GM11168 (cell line): ENCODE measurements around the gene TMEM45B.
"Not testable (repeated sequence)": the region's sequence is repeated elsewhere in the genome, so short reads cannot be mapped to it uniquely, and the experiment has no call there.

ENCODE experiments used
- in situ Hi-C: fragments of 300-500 bp; cut with MboI; formaldehyde crosslinking; loops from one replicate; pipeline ENCODE4 v1.12.0; 2022; ENCODE audit warnings: low sequenced_read_pairs; ENCODE audit not compliant: unreplicated experiment

TMEM45B gene

DNA sequence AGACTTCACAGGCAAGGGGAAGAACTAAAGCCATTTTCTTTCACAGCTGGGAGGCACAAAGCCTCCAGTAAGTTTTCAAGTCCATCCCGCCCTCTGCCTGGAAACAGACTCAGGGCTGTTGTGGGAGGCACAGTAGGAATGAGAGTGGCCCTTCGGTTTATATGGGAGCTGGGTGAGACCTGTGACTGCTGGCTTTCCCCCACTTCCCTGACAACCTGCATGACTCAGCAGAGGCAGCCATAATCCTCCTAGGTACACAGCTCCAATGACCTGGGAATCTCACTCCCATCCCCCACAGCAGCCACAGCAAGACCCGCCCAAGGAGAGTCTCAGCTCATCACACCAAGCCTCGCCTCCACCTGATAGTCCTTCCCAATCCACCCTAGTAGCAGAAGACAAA lies 12.1 kb upstream of the TMEM45B start:
- in situ Hi-C loops: no loop called here

GRCh38 chr11:129804012-129804411 lies 11.6 kb upstream of the TMEM45B start:
- in situ Hi-C loops: no loop called here

DNA sequence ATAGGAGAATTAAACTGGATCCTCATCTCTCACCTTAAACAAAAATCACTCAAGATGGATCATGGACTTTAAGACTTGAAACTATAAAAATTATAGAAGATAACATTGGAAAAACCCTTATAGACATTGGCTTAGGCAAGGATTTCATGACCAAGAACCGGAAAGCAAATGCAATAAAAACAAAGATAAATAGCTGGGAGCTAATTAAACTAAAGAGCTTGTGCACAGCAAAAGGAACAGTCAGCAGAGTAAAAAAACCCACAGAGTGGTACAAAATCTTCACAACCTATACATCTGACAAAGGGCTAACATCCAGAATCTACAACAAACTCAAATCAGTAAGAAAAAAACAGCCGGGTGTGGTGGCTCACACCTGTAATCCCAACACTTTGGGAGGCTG lies 7.4 kb upstream of the TMEM45B start:
- in situ Hi-C loops: not testable (repeated sequence)

- in situ Hi-C loops: no loop called here
Measured at GRCh38 chr11:129813231-129813791, 2.3 kb upstream of the TMEM45B start.

DNA sequence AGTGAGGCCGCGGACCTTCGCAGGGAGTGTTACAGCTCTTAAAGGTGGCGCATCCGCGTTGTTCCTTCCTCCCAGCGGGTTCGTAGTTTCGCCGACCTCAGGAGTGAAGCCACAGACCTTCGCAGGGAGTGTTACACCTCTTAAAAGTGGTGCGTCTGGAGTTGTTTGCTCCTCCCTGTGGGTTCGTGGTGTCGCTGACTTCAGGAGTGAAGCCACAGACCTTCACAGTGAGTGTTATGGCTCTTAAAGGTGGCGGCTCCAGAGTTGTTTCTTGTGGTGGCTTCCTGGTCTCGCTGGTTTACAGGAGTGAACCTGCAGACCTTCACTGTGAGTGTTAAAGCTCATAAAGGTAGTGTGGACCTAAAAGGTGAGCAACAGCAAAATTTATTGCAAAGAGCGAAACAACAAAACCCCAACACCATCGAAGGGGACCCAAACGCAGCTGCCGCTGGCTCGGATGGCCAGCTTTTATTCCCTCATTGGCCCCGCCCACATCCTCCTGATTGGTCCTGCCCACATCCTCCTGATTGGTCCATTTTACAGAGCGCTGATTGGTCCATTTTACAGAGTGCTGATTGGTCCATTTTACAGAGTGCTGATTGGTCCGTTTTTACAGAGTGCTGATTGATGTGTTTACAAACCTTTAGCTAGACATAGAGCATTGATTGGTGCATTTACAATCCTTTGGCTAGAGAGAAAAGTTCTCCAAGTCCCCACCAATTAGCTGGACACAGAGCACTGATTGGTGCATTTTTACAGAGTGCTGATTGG lies 1.2 kb upstream of the TMEM45B start:
- in situ Hi-C loops: no loop called here

DNA sequence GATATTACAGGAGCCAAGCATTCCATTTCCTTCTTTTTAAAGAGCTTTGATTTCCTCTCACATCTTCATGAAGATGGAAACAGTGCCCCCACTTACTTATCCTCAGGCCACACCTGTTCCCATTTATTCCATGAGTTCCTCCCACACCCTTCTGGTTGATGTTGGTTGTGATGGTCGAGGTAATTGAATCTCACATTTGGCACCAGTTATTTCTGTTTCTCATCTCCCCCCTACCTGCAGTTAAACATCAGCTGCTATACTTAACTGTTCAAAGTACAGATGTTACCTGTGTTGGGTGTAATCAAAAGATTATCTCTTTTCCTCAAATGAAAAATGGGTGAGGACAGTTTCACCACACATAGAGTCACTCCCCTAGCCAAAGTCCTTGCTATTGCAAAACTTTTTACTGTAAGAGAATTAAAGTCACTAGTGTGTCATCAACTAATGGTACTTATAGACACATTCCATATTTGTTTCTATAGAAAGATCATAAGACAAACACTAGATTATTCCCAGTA lies 1.9 kb downstream of the TMEM45B start:
- in situ Hi-C loops: no loop called here

GRCh38 chr11:129818236-129818635 lies 2.6 kb downstream of the TMEM45B start:
- in situ Hi-C loops: not testable (repeated sequence)

- in situ Hi-C loops: no loop called here
Measured at GRCh38 chr11:129819237-129819636, 3.6 kb downstream of the TMEM45B start.

GRCh38 chr11:129820228-129820627 lies 4.6 kb downstream of the TMEM45B start:
- in situ Hi-C loops: not testable (repeated sequence)

- in situ Hi-C loops: not testable (repeated sequence)
Measured at GRCh38 chr11:129823281-129823680, 7.6 kb downstream of the TMEM45B start.

DNA sequence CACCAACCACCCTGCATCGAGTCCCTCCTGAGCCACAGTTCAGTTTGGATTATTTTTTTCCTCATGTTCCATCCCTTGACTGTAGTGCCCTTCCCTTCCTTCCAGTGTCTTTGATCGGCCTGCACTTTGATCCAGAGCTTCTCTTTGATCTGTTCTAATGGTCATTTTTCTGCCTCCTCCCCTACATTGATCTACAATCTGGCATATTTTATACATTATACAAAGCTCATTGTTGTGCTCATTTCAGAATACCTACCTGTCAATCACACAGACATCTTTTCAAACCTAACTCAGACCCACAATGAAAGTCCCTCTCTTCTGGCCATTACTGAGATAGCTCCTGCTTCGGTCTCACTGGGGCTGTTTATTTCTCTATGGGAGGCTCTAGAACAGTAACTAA lies 8.2 kb downstream of the TMEM45B start:
- in situ Hi-C loops: not testable (repeated sequence)

- in situ Hi-C loops: no loop called here
Measured at GRCh38 chr11:129825380-129825779, 9.7 kb downstream of the TMEM45B start.

DNA sequence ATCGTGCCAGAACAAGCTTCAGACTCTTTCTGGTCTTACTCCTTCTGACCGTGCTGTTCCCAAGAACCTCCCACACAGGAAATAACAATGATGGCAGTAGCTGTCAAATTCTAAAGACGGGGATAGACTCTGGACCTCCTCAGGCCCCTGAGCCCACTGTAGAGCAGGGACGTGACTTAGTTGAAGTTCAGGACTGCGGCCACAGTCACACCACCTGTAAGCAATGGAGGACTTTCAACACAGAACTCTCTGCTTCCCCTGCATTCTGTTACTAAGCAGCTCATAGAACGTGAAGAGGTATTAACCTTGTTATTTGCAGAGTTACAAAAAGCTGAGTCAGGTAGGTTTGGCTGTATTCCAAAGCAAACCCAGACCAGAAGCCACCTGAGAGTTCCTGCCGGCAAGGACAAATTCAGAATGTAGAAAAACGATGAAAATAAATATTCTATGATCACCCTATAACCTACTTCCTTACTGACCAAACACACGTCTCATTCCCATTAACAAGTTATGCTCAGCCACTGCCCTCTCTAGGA lies 12.7 kb downstream of the TMEM45B start:
- in situ Hi-C loops: no loop called here

GRCh38 chr11:129829497-129829896 lies 13.8 kb downstream of the TMEM45B start:
- in situ Hi-C loops: not testable (repeated sequence)

DNA sequence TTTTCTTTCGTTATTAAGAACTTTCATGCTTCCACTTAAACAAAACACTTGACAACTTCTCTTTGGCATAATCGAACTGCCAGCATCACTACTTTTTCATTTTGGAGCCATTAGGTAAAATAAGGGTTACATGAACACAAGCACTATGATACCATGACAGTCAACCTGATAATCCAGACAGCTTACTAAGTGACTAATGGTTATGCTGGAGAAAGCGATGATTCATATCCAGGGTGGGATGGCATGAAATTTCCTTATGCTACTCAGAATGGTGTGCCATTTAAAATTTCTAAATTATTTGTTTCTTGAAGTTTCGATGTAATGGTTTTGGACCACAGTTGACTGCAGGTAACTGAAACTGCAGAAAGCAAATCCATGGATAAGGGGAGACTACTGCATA lies 15.6 kb downstream of the TMEM45B start:
- in situ Hi-C loops: not testable (repeated sequence)

GRCh38 chr11:129833260-129833659 lies 17.6 kb downstream of the TMEM45B start:
- in situ Hi-C loops: not testable (repeated sequence)

GRCh38 chr11:129836423-129836891 lies 20.8 kb downstream of the TMEM45B start:
- in situ Hi-C loops: not testable (repeated sequence)

GRCh38 chr11:129836979-129837378 lies 21.3 kb downstream of the TMEM45B start:
- in situ Hi-C loops: no loop called here

GRCh38 chr11:129840236-129840635 lies 24.6 kb downstream of the TMEM45B start:
- in situ Hi-C loops: no loop called here

DNA sequence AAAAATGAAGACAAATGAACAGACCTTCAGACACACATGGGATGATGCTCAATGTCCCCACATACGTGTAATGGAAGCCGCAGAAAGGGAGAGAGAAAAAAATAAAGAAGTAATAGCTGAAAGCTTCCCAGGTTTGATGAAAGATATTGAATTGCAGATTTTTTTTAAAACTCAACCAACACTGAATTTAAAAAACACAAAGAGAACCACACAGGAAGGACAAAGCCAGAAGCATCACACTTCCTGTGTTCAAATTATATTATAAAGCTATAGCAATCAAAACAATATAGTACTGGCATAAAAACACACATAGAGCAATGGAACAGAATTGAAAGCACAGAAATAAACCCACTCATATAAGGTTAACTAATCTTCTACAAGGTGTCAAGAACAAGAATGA lies 26.5 kb downstream of the TMEM45B start:
- in situ Hi-C loops: no loop called here
